Measurements from ENCODE around the gene ARMH2.

Gene ARMH2

GRCh38 chr6:24798740-24799540, at the start of gene ARMH2:
TSS of gene ARMH2 (minus strand) at chr6:24798917. CDS start at chr6:24798857, 60 bp downstream.
- no peak for DNase-seq

- DNase-seq = no peak
These were observed 49.7 kb upstream of the ARMH2 start for GRCh38 chr6:24848461-24848860.

GRCh38 chr6:24847402-24847801, 48.7 kb upstream of the ARMH2 start:
- no peak for DNase-seq

- no peak for DNase-seq
These were observed 46.9 kb upstream of the ARMH2 start for GRCh38 chr6:24845578-24845977.

GRCh38 chr6:24844903-24845302, 46.2 kb upstream of the ARMH2 start:
- DNase-seq = no peak

GRCh38 chr6:24844061-24844460, 45.3 kb upstream of the ARMH2 start:
- DNase-seq = no peak

GRCh38 chr6:24840187-24840586, 41.5 kb upstream of the ARMH2 start:
- no peak for DNase-seq

GRCh38 chr6:24838994-24839393, 40.3 kb upstream of the ARMH2 start:
- no peak for DNase-seq

- DNase-seq = no peak
These were observed 39.4 kb upstream of the ARMH2 start for GRCh38 chr6:24838081-24838480.

GRCh38 chr6:24836109-24836508, 37.4 kb upstream of the ARMH2 start:
- no peak for DNase-seq

GRCh38 chr6:24833711-24834386, 35.1 kb upstream of the ARMH2 start:
- no peak for DNase-seq

GRCh38 chr6:24832794-24833193, 34.1 kb upstream of the ARMH2 start:
- DNase-seq = no peak

GRCh38 chr6:24831771-24832716, 33.3 kb upstream of the ARMH2 start:
- DNase-seq = no peak

GRCh38 chr6:24829657-24830056, 30.9 kb upstream of the ARMH2 start:
- no peak for DNase-seq

GRCh38 chr6:24827970-24828369, 29.3 kb upstream of the ARMH2 start:
- DNase-seq = no peak

GRCh38 chr6:24827162-24827561, 28.4 kb upstream of the ARMH2 start:
- DNase-seq = no peak

GRCh38 chr6:24825130-24825630, 26.5 kb upstream of the ARMH2 start:
- no peak for DNase-seq

- no peak for DNase-seq
These were observed 25.6 kb upstream of the ARMH2 start for GRCh38 chr6:24824142-24824938.

- no peak for DNase-seq
These were observed 24.5 kb upstream of the ARMH2 start for GRCh38 chr6:24823185-24823584.

- DNase-seq = no peak
These were observed 24.0 kb upstream of the ARMH2 start for GRCh38 chr6:24822696-24823095.

- DNase-seq = no peak
These were observed 23.2 kb upstream of the ARMH2 start for GRCh38 chr6:24821860-24822444.

- no peak for DNase-seq
These were observed 19.6 kb upstream of the ARMH2 start for GRCh38 chr6:24818346-24818745.

All from NCI-H1092 (cell line).